ENCODE measurements around the gene MEX3C.

Gene MEX3C

DNA sequence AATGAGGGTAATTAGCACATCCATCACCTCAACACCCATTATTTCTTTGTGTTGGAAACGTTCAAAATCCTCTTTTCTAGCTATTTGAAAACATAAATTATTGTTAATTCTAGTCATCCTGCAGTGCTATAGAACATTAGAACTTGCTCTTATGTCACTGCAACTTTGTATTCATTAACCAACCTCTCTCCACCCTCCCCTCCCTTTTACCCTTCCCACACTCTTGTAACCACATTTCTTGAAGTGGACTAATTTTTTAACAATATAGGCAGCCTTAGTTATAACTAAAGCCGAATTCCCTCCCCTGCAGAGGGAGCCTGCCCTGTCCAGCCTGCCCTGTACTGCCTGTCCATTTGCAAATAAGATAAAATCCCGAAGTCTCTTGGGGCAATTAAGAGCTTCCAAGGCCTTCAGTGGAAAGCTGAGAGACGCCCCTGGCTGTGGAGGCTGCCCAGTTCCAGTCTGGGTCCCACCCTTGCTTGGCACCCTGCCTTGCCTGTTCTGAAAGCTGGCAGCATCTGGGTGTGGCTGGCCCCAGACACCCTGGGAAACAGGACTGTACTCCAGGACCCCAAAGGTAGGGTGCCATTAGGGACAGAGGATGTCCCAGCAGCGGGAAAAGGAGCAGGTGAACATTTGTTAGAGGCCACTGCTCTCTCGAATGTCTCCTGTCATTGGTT, 65.1 kb downstream of the MEX3C start:
- Mint-ChIP-seq H3K4me3 (no peak overlapping the region), H3K27me3 (ENCODE audit: low read depth) (no peaks in the 10 kb centered on the region), H3K4me1 (ENCODE audit: low read depth) (no peaks in the 10 kb centered on the region), H3K27ac (no peak overlapping the region), H3K9me3 (no peaks in the 10 kb centered on the region), H3K36me3 (ENCODE audit: low read depth) (no peaks in the 10 kb centered on the region)

DNA sequence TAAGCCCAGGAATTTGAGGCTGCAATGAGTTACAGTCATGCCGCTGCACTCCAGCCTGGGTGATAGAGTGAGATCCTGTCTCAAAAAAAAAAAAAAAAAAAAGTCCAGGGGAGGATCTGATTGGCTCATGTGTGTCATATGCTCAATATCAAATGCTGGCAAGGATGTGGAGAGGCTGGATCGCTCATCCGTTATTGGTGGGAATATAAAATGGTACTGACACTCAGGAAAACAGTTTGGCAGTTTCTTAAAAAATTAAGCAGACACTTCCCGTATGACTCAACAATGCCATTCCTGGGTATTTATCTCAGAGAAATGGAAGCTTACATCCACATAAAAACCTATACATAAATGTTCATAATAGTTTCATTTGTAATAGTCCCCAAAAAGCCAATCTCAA, 68.9 kb downstream of the MEX3C start:
- Mint-ChIP-seq H3K4me3 (no peak overlapping the region), H3K27me3 (ENCODE audit: low read depth) (no peaks in the 10 kb centered on the region), H3K9me3 (no peaks in the 10 kb centered on the region), H3K36me3 (ENCODE audit: low read depth) (no peaks in the 10 kb centered on the region), H3K27ac (no peak overlapping the region), H3K4me1 (ENCODE audit: low read depth) (no peaks in the 10 kb centered on the region)

DNA sequence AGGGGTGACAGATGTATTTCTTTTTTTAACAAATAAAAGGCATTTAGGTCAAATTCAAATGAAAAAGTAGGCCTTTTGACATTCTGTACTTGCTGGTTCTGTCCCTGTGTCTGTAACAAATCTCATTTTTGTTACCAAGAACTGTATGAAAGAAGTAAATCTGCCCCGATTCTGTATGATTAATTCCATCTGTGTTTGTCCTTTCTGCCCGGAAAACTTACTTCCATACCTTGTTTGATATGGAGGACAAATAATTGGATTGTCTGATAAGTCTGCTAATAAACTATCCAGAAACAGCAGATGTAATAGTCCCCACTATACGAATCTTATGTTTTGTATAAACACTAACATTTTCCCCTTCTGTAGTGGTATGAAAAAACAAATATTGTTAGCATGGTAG, 69.8 kb downstream of the MEX3C start:
- H3K27ac Mint-ChIP-seq, result no peak overlapping the region
- H3K4me3 Mint-ChIP-seq, result no peak overlapping the region
- no peaks in the 10 kb centered on the region for H3K27me3 Mint-ChIP-seq (ENCODE audit: low read depth)
- no peaks in the 10 kb centered on the region for H3K4me1 Mint-ChIP-seq (ENCODE audit: low read depth)
- no peaks in the 10 kb centered on the region for H3K36me3 Mint-ChIP-seq (ENCODE audit: low read depth)
- no peaks in the 10 kb centered on the region for H3K9me3 Mint-ChIP-seq

DNA sequence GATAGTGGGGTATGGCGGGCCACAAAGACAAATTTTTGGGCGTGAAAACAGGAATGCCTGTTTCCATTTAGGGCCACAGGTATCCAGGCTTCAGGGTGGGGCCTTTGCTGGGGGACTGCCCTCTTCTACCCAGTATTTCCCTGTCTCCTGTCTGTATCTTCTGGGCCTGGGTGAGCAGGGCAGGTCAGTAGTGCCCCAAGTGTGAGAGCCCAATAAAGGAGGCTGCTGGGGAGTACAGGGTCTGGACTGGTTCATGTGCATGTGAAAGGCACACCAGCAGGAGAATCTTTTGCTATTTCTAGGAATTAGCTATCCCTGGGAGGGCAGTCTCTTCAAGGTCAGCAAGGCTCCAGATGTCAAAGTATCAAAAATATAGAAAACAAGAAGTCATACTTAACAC, 71.5 kb downstream of the MEX3C start:
- Mint-ChIP-seq H3K27me3 (ENCODE audit: low read depth) (no peaks in the 10 kb centered on the region), H3K9me3 (no peaks in the 10 kb centered on the region), H3K4me1 (ENCODE audit: low read depth) (no peaks in the 10 kb centered on the region), H3K27ac (no peak overlapping the region), H3K4me3 (no peak overlapping the region), H3K36me3 (ENCODE audit: low read depth) (no peaks in the 10 kb centered on the region)
